AG04450 (cell line): ENCODE data around the gene ASB3. TPM values are rescaled to one million over a fixed set of nuclear protein-coding genes. Genes with fewer than 3 reads are reported as not detected.
"Not testable (repeated sequence)": the region's sequence is repeated elsewhere in the genome, so short reads cannot be mapped to it uniquely, and the experiment has no call there.

Experiments used
- CTCF ChIA-PET: fragments of 300-600, 350-600 bp; formaldehyde crosslinking; extraction: SDS; loops from one replicate; lab custom pipeline; 2022; ENCODE audit warnings: antibody characterized with exemption, inconsistent platforms; lab: Charles Lee
- POLR2A ChIA-PET: fragments of 350-600 bp; formaldehyde crosslinking; extraction: SDS; loops from one replicate; lab custom pipeline; 2021; ENCODE audit warnings: antibody characterized with exemption, inconsistent platforms; lab: Yijun Ruan, JAX
- DNase-seq: peaks from one replicate; pipeline ENCODE4 v3.0.0-alpha.2; 2011; ENCODE audit warnings: low read depth, low spot score
- H3K27ac ChIP-seq: one replicate; pipeline ENCODE4 v1.5.1; 2012; ENCODE audit warnings: low read depth, low read length, control low read depth
- H3K27me3 ChIP-seq: one replicate; pipeline ENCODE4 v1.6.0; 2012; ENCODE audit warnings: low read length; ENCODE audit not compliant: control insufficient read depth, insufficient read depth
- H3K4me3 ChIP-seq: 2 replicates; pipeline ENCODE4 v1.5.1; 2011; ENCODE audit warnings: mild to moderate bottlenecking, low read depth, low read length, control low read depth
- H3K9me3 ChIP-seq: 2 replicates; pipeline ENCODE4 v1.5.1; 2012; ENCODE audit warnings: low read length; ENCODE audit not compliant: control insufficient read depth, insufficient read depth
- polyA plus RNA-seq: library from polyadenylated mRNA; depleted of rRNA; stranded (reverse); fragments of >200 nt; gene quantifications from 2 replicates; pipeline ENCODE4 v1.2.3, GENCODE V29; 2011
- TF ChIP-seq, protein P1 (sequence below): IDR thresholded peaks from 2 replicates; pipeline ENCODE4 v1.5.1; 2011; ENCODE audit warnings: low read depth, low read length, control low read depth, inconsistent platforms

The ASB3 gene
- polyA plus RNA-seq, 1 experiment, result 38.0 TPM

- no peak overlapping the region for H3K4me3 ChIP-seq
- no peaks in the 10 kb centered on the region for H3K27me3 ChIP-seq
- no peak overlapping the region for H3K27ac ChIP-seq
- POLR2A ChIA-PET, result no interaction called here
- H3K9me3 ChIP-seq, result no peaks in the 10 kb centered on the region
- TF ChIP-seq, protein P1, sequence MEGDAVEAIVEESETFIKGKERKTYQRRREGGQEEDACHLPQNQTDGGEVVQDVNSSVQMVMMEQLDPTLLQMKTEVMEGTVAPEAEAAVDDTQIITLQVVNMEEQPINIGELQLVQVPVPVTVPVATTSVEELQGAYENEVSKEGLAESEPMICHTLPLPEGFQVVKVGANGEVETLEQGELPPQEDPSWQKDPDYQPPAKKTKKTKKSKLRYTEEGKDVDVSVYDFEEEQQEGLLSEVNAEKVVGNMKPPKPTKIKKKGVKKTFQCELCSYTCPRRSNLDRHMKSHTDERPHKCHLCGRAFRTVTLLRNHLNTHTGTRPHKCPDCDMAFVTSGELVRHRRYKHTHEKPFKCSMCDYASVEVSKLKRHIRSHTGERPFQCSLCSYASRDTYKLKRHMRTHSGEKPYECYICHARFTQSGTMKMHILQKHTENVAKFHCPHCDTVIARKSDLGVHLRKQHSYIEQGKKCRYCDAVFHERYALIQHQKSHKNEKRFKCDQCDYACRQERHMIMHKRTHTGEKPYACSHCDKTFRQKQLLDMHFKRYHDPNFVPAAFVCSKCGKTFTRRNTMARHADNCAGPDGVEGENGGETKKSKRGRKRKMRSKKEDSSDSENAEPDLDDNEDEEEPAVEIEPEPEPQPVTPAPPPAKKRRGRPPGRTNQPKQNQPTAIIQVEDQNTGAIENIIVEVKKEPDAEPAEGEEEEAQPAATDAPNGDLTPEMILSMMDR, result no peak
- DNase-seq, result no peak
- CTCF ChIA-PET, result no interaction called here
These were observed 125.9 kb downstream of the ASB3 start for GRCh38 chr2:53660886-53661285.

DNA sequence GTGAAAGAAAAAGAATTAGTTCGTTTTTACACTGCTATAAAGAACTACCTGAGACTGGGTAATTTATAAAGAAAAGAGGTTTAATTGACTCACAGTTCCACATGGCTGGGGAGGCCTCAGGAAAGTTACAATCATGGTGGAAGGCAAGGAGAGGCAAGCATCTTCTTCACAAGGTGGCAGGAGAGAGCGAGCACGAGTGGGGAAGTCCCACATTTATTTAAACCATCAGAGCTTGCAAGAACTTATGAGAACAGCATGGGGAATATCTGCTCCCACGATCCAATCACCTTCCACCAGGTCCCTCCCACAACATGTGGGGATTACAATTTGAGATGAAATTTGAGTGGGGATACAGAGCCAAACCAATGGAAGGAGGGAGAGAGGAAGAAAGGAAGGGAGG lies 128.3 kb downstream of the ASB3 start:
- POLR2A ChIA-PET, H3K9me3 ChIP-seq, H3K27me3 ChIP-seq, H3K27ac ChIP-seq, DNase-seq, CTCF ChIA-PET, H3K4me3 ChIP-seq: not testable (repeated sequence)

DNA sequence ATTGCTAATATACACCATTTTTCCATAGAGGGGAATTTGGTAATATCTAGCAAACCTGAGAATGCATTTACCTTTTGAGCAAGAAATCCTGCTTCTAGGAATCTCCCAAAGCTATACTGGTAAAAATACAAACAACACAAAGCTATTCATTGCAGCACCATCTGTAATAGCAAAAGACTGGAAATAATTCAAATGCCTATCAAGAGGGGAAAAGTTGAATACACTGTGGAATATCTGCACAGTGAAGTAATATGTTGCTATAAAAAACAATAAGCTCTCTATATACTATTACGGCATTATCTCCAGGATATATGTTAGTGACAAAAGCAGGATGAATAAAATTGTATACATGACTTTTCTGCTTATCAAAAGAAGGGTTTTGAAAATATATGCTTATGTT lies 131.5 kb downstream of the ASB3 start:
- TF ChIP-seq, protein P1, result no peak
- CTCF ChIA-PET, result interaction anchor here (1.3 kb wide), 1 partner anchor 9 kb away, joined by 4 read pairs; no protein-coding TSS in a partner anchor

GRCh38 chr2:53654396-53654795 lies 132.4 kb downstream of the ASB3 start:
- POLR2A ChIA-PET, result interaction anchor here (0.5 kb wide), 1 partner anchor 125 kb away, joined by 3 read pairs; no protein-coding TSS in a partner anchor
- CTCF ChIA-PET, result no interaction called here
- no peak for DNase-seq

More for the DNA sequence above, 131.5 kb downstream of the ASB3 start:
- H3K27ac ChIP-seq, result no peak overlapping the region
- POLR2A ChIA-PET, result no interaction called here
- DNase-seq, result no peak
- H3K9me3 ChIP-seq, result no peaks in the 10 kb centered on the region
- H3K27me3 ChIP-seq, result no peaks in the 10 kb centered on the region
- no peak overlapping the region for H3K4me3 ChIP-seq

DNA sequence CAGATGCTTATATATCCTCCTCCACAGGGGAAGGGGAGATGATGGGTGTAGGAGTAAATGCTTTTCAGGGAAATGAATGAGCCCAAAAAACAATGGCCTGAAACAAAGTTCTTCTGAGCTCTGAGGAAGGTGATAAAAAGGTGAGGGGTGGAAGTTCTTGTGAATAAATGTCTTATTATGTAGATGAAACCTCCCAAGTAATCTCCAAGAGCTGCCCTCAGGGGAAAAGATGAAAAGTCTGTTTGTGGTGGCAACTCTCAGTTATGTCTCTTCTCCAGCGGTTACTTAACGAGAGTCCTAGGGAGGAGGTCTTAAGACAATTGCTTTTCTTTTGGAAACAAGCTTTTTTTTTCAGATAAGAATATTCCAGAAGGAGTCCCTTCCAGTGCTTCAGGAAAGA lies 134.6 kb downstream of the ASB3 start:
- Histone ChIP-seq H3K4me3 (no peak overlapping the region), H3K27me3 (no peaks in the 10 kb centered on the region), H3K9me3 (no peaks in the 10 kb centered on the region), H3K27ac (no peak overlapping the region)
- POLR2A ChIA-PET, result interaction anchor here (0.5 kb wide), 1 partner anchor 19 kb away, joined by 3 read pairs; no protein-coding TSS in a partner anchor
- DNase-seq, result no peak
- CTCF ChIA-PET, result interaction anchor here (0.6 kb wide), 1 partner anchor 783 kb away, joined by 4 read pairs; no protein-coding TSS in a partner anchor
- TF ChIP-seq, protein P1, result no peak

More at GRCh38 chr2:53654396-53654795, 132.4 kb downstream of the ASB3 start:
- H3K9me3 ChIP-seq, result no peaks in the 10 kb centered on the region
- H3K27me3 ChIP-seq, result no peaks in the 10 kb centered on the region
- TF ChIP-seq, protein P1, result no peak
- no peak overlapping the region for H3K4me3 ChIP-seq
- H3K27ac ChIP-seq, result no peak overlapping the region
